Measurements from ENCODE around the gene RXFP3. TPM values are rescaled to one million over a fixed set of nuclear protein-coding genes. Genes with fewer than 3 reads are reported as not detected.
A peak's percentile ranks its signal among the peaks of the same experiment; 100 is the strongest.

RXFP3 gene
- total and polyA plus RNA-seq, 2 of the 8 experiments (the other 6 are each of a cell fraction or from before 2014, with no cell fraction given): 0.15 TPM; not detected in 1

DNA sequence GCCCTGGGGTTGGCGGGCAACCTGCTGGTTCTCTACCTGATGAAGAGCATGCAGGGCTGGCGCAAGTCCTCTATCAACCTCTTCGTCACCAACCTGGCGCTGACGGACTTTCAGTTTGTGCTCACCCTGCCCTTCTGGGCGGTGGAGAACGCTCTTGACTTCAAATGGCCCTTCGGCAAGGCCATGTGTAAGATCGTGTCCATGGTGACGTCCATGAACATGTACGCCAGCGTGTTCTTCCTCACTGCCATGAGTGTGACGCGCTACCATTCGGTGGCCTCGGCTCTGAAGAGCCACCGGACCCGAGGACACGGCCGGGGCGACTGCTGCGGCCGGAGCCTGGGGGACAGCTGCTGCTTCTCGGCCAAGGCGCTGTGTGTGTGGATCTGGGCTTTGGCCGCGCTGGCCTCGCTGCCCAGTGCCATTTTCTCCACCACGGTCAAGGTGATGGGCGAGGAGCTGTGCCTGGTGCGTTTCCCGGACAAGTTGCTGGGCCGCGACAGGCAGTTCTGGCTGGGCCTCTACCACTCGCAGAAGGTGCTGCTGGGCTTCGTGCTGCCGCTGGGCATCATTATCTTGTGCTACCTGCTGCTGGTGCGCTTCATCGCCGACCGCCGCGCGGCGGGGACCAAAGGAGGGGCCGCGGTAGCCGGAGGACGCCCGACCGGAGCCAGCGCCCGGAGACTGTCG is 976 bp downstream of the RXFP3 start:
- Histone ChIP-seq H2AK5ac (ENCODE audit: low read depth, low read length) (no peak overlapping the region), H3K14ac (ENCODE audit: insufficient read length) (no peak overlapping the region), H3K4me2 (ENCODE audit: insufficient read depth in 1 of 2, low read depth in 2 of 2, low read length in 2 of 2) (peak overlapping the region; percentile 82 to 98; a peak in 2 of 4 replicates), H2BK120ac (replicated peaks; ENCODE audit: low read depth, low read length) (no peak overlapping the region), H3K79me1 (ENCODE audit: low read depth, low read length) (no peaks in the 10 kb centered on the region), H3K27ac (ENCODE audit: low read depth, low read length) (no peak overlapping the region), H3K79me2 (ENCODE audit: control insufficient read depth in 1 of 2, insufficient read depth in 2 of 2, low read length in 2 of 2) (no peaks in the 10 kb centered on the region), H3K4ac (replicated peaks; ENCODE audit: insufficient read length, low read depth, low read length) (no peak overlapping the region), H3K23me2 (ENCODE audit: low read depth, low read length) (peaks cover 7% of the 10 kb centered on the region), H2BK12ac (ENCODE audit: low read depth, low read length) (no peak overlapping the region), H3K4me3 (ENCODE audit: extremely low read depth in 1 of 4, insufficient read depth in 2 of 4, low read depth in 3 of 4, low read length in 4 of 4) (peak overlapping the region in 1 of 4 experiments; percentile 67; a peak in 1 of 8 replicates), H3K9me3 (ENCODE audit: insufficient read depth in 2 of 2, low read depth in 1 of 2, low read length in 1 of 2) (no peaks in the 10 kb centered on the region), H2BK15ac (ENCODE audit: low read length) (no peak overlapping the region), H3K56ac (replicated peaks; ENCODE audit: insufficient read length, low read depth, low read length) (no peak overlapping the region), H3K27me3 (replicated peaks in 1 of 4; ENCODE audit: control insufficient read depth in 3 of 4, extremely low read depth in 1 of 4, insufficient read depth in 3 of 4, low read length in 3 of 4) (peaks cover 0 to 17% (median 13%) of the 10 kb centered on the region in 4 experiments; a peak in 5 of 7 replicates), H3K18ac (ENCODE audit: extremely low read depth, low read length) (no peak overlapping the region), H4K91ac (replicated peaks; ENCODE audit: insufficient read length, low read length) (no peak overlapping the region), H4K20me1 (replicated peaks in 1 of 2; ENCODE audit: control insufficient read depth in 1 of 2, insufficient read depth in 2 of 2, low read length in 2 of 2) (no peaks in the 10 kb centered on the region), H3K4me1 (replicated peaks in 1 of 4; ENCODE audit: control insufficient read depth in 3 of 4, insufficient read depth in 4 of 4, low read length in 3 of 4) (peaks cover 0 to 4% (median 3%) of the 10 kb centered on the region in 4 experiments; a peak in 3 of 7 replicates), H2AFZ (ENCODE audit: low read length) (no peak overlapping the region), H2BK20ac (ENCODE audit: low read length) (no peak overlapping the region), H4K5ac (ENCODE audit: insufficient read length, low read depth, low read length) (no peak overlapping the region), H2BK5ac (ENCODE audit: low read depth, low read length) (no peak overlapping the region), H3K9ac (replicated peaks in 1 of 4; ENCODE audit: extremely low read depth in 1 of 4, low read depth in 3 of 4, low read length in 3 of 4) (no peak overlapping the region), H3K36me3 (ENCODE audit: control insufficient read depth in 2 of 4, insufficient read depth in 4 of 4, low read length in 3 of 4) (no peaks in the 10 kb centered on the region), H3K23ac (ENCODE audit: insufficient read length) (no peak overlapping the region), H4K8ac (ENCODE audit: extremely low read depth, insufficient read depth, low read length) (no peak overlapping the region; the same call in 1 of the 2 replicates)
- FAIRE-seq (no peak), DNase-seq (ENCODE audit: low read depth in 1 of 2, low spot score in 2 of 2) (no peak)
- ChIA-PET POLR2A (ENCODE audit: partially characterized antibody) (no interaction called here), CTCF (ENCODE audit: partially characterized antibody) (interaction anchor here (0.7 to 4.6 kb wide), 13 partner anchors 8 to 501 kb away, joined by 3 to 44 read pairs (median 4); partner anchors contain the start of gene ADAMTS12)
- TF ChIP-seq SUZ12 (IDR thresholded peaks at IDR 0.05; ENCODE audit: low read length) (peak; percentile 23; the same call in 1 of the 2 replicates), POU5F1 (IDR thresholded peaks at IDR 0.05; ENCODE audit: low read depth, low read length) (no peak)
- 93% methylated on average over 51 of the region's 54 CpGs; no CpG with 5 or more reads in 1 of the 2 experiments for WGBS, 2 experiments (ENCODE audit: extremely low coverage in 1 of 2, insufficient coverage in 1 of 2, insufficient read length in 1 of 2, insufficient replicate concordance in 2 of 2, low coverage in 1 of 2, low lambda C conversion rate in 2 of 2, missing lambda C conversion rate in 1 of 2)
